IPS DF 4.7 (cell line): ENCODE results near the gene DGLUCY.
"Not testable (repeated sequence)": the region's sequence is repeated elsewhere in the genome, so short reads cannot be mapped to it uniquely, and the experiment has no call there.

Source experiments
- DNase-seq: peaks from one replicate; pipeline ENCODE4 v3.0.0-alpha.2; 2013; ENCODE audit warnings: low spot score; ENCODE audit errors: extremely low read depth

DGLUCY gene

GRCh38 chr14:91164676-91165075 lies 50.8 kb downstream of the DGLUCY start:
- DNase-seq: no peak

- DNase-seq: no peak
Observed at GRCh38 chr14:91167380-91167770, 53.5 kb downstream of the DGLUCY start.

- no peak for DNase-seq
Observed at GRCh38 chr14:91169951-91170350, 56.1 kb downstream of the DGLUCY start.

DNA sequence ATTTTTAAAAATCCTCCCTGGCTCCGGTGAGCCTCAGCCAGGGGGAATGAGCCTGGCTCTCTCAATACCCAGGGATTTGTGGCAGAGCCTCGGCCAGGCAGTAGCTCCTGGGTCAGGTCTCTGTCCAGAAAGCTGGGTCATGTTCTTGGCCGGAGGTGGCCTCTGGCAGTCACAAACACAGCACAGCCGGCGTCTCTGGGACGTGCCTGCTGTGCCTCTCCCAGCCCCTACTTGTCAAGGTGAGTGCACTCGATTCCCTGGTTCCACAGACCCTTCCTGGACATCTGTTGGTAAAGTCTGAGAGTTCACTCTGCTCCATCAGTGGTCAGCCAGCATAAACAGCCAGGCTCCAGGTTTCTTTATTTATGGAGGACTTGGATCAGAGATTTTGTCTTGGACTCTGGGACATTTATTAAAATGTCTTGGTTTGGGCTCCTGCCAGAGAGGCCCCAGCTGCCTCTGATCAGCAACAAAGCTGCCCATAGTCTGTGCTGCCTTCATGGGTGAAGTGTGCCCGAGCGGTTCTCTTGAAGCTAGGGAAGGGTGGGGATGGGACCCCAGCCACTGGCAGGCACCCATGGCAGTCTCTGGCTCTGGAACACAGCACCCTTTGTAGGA lies 56.7 kb downstream of the DGLUCY start:
- no peak for DNase-seq

- no peak for DNase-seq
Observed at GRCh38 chr14:91171291-91171690, 57.4 kb downstream of the DGLUCY start.

DNA sequence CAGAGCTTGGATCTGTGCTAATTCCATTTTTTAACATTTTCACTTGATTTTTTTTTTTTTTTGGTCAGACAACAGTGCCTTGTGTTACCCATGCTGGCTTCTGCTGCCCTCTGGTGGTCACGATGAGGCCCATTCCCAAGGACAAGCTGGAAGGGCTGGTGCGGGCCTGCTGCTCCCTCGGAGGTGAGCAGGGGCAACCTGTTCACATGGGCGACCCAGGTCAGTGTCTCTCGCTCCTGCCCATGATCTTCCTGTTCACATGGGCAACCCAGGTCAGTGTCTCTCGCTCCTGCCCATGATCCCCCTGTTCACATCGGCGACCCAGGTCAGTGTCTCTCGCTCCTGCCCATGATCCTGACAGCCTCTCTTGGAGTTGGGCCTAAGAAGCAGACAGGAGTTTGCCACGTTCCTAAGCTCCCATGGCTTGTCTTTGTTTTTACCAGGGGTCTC lies 59.4 kb downstream of the DGLUCY start:
- peak; percentile 49 for DNase-seq

DNA sequence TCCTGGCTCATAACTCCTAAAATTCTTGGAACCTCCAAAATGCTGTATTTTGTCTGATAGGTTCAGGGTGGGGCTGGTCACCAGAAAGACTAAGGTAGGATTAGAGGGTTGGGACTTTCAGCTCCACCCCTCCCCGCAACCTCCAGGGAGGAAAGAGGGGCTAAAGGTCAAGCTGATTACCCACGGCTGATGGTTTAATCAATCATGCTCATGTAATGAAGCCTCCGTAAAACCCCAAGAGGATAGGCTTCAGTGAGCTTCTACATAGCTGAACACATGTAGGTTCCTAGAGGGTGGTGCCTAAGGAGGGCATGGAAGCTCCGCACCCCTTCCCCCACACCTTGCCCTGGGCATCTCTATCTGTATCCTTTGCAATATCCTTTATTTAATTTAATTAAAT lies 60.0 kb downstream of the DGLUCY start:
- no peak for DNase-seq

- no peak for DNase-seq
Observed at GRCh38 chr14:91175291-91176201, 61.7 kb downstream of the DGLUCY start.

- peak; percentile 19 for DNase-seq
Observed at GRCh38 chr14:91177073-91178034, 63.5 kb downstream of the DGLUCY start.

DNA sequence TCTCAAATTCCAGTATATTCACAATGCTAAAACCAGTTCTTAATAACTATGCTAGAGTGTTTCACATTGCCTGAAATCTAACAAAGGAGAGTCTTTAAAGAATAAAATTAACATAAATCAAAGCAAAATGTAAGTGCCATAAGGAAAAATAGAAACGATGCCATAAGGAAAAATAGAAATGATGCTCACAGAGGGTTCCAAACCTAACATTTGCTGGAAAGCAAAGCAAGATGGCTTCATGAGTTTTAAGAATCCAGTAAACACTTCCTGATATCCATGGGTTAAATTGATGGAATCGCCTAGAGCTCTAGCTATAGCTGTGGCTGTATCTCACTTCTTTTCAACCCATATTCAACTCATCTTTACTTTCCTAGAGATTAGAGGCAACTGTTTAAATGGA lies 66.7 kb downstream of the DGLUCY start:
- DNase-seq: no peak

DNA sequence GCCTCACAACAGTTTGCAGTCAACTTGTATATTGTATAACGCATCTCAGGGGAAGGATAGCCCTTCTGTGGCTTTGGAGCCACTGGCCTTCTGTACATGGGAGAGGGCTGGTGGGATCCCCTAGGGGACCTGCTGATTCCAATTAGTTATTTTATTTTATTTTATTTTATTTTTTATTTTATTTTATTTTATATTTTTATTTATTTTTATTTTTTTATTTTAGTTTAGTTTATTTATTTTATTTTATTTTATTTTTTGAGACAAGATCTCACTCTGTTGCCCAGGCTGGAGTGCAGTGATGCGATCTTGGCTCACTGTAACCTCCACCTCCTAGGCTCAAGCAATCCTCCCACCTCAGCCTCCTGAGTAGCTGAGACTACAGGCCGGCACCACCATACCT lies 68.9 kb downstream of the DGLUCY start:
- DNase-seq: not testable (repeated sequence)

- DNase-seq: no peak
Observed at GRCh38 chr14:91184559-91184958, 70.7 kb downstream of the DGLUCY start.

DNA sequence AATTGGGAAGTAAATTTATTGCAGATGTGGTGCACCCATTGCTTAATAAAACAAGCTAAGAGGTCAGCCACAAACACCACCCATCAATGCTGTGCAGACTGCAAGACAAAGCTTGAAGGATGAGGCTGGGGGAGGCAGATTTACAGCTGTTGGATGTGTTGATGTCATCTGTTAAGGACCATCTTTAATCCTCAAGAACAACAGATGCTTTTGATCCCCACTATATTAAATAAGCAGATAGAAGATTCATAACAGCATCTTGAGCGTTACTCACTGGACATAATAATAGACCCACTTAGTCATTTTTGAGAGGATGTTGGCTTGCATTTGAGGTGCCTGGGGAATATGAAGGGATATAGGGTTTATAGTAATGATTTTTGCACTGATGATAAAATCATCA lies 71.8 kb downstream of the DGLUCY start:
- no peak for DNase-seq

DNA sequence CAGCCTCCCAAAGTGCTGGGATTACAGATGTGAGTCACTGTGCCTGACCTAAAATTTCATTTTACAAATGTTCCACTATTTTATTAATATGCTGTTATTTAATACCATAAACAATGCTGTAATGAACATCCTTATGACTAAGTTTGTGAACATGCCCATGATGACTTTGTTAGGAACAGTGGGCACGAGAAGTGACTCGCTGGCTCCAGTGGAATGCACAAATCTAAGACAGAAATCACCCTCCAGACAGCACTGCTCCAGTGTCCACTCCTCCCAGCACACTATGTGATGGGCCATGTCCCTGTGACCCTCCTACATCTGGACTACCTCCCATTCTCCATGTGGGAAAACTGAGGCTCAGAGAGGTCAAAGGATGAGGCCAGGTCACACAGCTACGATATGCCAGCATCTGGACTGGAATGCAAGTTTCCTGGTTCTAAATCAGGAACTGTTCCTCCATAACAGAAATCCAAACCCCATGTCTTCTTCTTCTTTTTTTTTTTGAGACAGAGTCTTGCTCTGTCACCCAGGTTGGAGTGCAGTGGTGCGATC lies 72.7 kb downstream of the DGLUCY start:
- DNase-seq: no peak

DNA sequence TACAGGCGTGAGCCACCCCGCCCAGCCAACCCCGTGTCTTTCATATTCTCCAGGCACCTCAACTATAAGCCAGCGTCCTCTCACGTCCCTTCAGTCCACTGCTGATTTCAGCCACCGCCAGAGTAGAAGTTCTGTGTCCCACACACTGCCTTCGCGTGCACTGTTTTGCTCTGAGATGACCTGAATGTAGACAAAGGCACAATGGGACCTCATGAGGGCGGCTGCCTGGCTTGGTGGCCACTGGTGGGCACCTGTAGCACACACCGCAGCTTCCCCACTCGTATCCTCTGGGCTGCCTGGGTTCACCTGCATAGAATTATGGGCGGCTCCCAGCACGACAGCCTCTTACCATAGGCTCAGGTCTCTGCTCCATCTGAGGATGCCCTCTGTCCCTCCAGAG lies 73.4 kb downstream of the DGLUCY start:
- DNase-seq: no peak

DNA sequence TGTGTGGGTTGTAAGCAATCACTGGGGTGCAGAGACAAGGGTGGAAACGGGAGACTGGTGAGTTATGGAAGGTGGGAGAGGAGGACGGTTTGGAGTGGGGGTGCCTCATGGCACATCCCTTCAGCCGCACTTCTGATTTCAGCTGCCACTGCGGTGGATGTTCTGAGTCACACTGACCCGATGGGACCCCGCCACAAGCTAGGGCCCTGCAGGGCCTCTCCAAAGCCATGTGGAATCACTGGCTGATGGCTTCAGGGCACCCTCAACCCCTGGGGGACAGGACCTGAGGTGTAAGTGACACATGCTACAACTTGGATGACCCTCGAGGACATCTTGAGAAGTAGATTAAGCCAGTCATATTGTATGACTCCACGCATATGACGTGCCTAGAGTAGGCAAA lies 77.0 kb downstream of the DGLUCY start:
- no peak for DNase-seq

GRCh38 chr14:91193069-91193468 lies 79.2 kb downstream of the DGLUCY start:
- no peak for DNase-seq

- DNase-seq: no peak
Observed at GRCh38 chr14:91195881-91196280, 82.0 kb downstream of the DGLUCY start.

DNA sequence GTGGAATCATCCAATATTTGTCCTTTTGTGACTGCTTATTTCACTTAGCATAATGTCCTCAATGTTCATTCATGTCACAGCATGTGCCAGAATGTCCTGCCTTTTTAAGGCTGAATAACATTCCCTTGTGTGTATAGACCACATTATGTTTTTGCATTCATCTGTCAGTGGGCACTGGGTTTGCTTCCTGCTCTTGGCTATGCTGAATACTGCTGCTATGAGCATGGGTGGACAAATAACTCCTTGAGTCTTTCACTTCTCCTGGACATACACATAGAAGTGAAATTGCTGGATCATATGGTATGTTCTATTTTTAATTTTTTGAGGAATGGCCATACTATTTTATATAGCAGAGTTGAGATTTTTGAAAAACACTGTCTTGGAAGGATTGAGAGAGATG lies 83.8 kb downstream of the DGLUCY start:
- DNase-seq: no peak

DNA sequence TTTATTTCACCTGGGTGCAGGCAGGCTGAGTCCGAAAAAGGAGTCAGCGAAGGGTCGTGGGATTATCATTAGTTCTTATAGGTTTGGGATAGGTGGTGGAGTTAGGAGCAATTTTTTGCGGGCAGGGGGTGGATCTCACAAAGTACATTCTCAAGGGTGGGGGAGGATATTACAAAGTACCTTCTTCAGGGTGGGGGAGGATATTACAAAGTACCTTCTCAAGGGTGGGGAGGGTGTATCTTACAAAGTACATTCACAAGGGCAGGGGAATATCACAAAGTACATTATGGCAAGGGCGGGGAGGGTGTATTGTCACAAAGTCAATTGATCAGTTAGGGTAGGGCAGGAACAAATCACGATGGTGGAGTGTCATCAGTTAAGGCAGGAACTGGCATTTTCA lies 86.9 kb downstream of the DGLUCY start:
- DNase-seq: not testable (repeated sequence)

- DNase-seq: no peak
Observed at GRCh38 chr14:91202234-91202974, 88.5 kb downstream of the DGLUCY start.
